ENCODE data around the gene DOCK9.

Gene DOCK9

GRCh38 chr13:98997738-98998641 is 20.1 kb upstream of the DOCK9 start:
- TF ChIP-seq REST (IDR thresholded peaks at IDR 0.05; ENCODE audit: low read depth) = no peak
- TF ChIP-seq CREB1 (IDR thresholded peaks at IDR 0.05; ENCODE audit: low read depth) = no peak
- TF ChIP-seq EGR1 (IDR thresholded peaks at IDR 0.05) = no peak
- TF ChIP-seq CEBPB (IDR thresholded peaks at IDR 0.05) = no peak
- no peak for TF ChIP-seq EP300 (IDR thresholded peaks at IDR 0.05; ENCODE audit: borderline replicate concordance)
- no peak for TF ChIP-seq YY1 (IDR thresholded peaks at IDR 0.05; ENCODE audit: low read depth)
- TF ChIP-seq MAX (IDR thresholded peaks at IDR 0.05) = no peak

GRCh38 chr13:98997011-98997730 is 19.3 kb upstream of the DOCK9 start:
- no peak for TF ChIP-seq CREB1 (IDR thresholded peaks at IDR 0.05; ENCODE audit: low read depth)
- no peak for TF ChIP-seq MAX (IDR thresholded peaks at IDR 0.05)
- TF ChIP-seq TEAD4 (IDR thresholded peaks at IDR 0.05) = no peak
- no peak for TF ChIP-seq EGR1 (IDR thresholded peaks at IDR 0.05)
- TF ChIP-seq ZBTB7A (IDR thresholded peaks at IDR 0.05; ENCODE audit: low read depth) = no peak
- no peak for TF ChIP-seq EP300 (IDR thresholded peaks at IDR 0.05; ENCODE audit: borderline replicate concordance)
- TF ChIP-seq USF1 (IDR thresholded peaks at IDR 0.05) = no peak

- TF ChIP-seq MAX (IDR thresholded peaks at IDR 0.05) (no peak), EGR1 (IDR thresholded peaks at IDR 0.05) (no peak), EP300 (IDR thresholded peaks at IDR 0.05; ENCODE audit: borderline replicate concordance) (no peak), USF1 (IDR thresholded peaks at IDR 0.05) (no peak), NFIC (IDR thresholded peaks at IDR 0.05) (no peak), CREB1 (IDR thresholded peaks at IDR 0.05; ENCODE audit: low read depth) (no peak), TEAD4 (IDR thresholded peaks at IDR 0.05) (no peak), REST (IDR thresholded peaks at IDR 0.05; ENCODE audit: low read depth) (no peak), FOXM1 (IDR thresholded peaks at IDR 0.05; ENCODE audit: borderline replicate concordance, low read depth) (no peak), TAF1 (IDR thresholded peaks at IDR 0.05; ENCODE audit: low read depth) (no peak), RAD21 (IDR thresholded peaks at IDR 0.05; ENCODE audit: low read depth) (no peak)
Measured at GRCh38 chr13:98996046-98996445, 18.2 kb upstream of the DOCK9 start.

GRCh38 chr13:98994896-98995295 is 17.0 kb upstream of the DOCK9 start:
- TF ChIP-seq TEAD4 (IDR thresholded peaks at IDR 0.05) (no peak), CEBPB (IDR thresholded peaks at IDR 0.05) (no peak), EGR1 (IDR thresholded peaks at IDR 0.05) (no peak), MAX (IDR thresholded peaks at IDR 0.05) (no peak), USF1 (IDR thresholded peaks at IDR 0.05) (no peak), CREB1 (IDR thresholded peaks at IDR 0.05; ENCODE audit: low read depth) (no peak), REST (IDR thresholded peaks at IDR 0.05; ENCODE audit: low read depth) (no peak), RAD21 (IDR thresholded peaks at IDR 0.05; ENCODE audit: low read depth) (no peak), EP300 (IDR thresholded peaks at IDR 0.05; ENCODE audit: borderline replicate concordance) (no peak), TAF1 (IDR thresholded peaks at IDR 0.05; ENCODE audit: low read depth) (no peak), YY1 (IDR thresholded peaks at IDR 0.05; ENCODE audit: low read depth) (no peak), ZBTB7A (IDR thresholded peaks at IDR 0.05; ENCODE audit: low read depth) (no peak), TCF12 (IDR thresholded peaks at IDR 0.05; ENCODE audit: low read depth) (no peak), FOXM1 (IDR thresholded peaks at IDR 0.05; ENCODE audit: borderline replicate concordance, low read depth) (no peak), NFIC (IDR thresholded peaks at IDR 0.05) (no peak)
